ENCODE results near the gene NUP153.
A peak's percentile ranks its signal among the peaks of the same experiment; 100 is the strongest.
"Not testable (repeated sequence)": the region's sequence is repeated elsewhere in the genome, so short reads cannot be mapped to it uniquely, and the experiment has no call there.

Gene NUP153

GRCh38 chr6:17712576-17712975, 5.9 kb upstream of the NUP153 start:
- no peak for DNase-seq

- DNase-seq: no peak
Observed at GRCh38 chr6:17710331-17710730, 3.6 kb upstream of the NUP153 start.

DNA sequence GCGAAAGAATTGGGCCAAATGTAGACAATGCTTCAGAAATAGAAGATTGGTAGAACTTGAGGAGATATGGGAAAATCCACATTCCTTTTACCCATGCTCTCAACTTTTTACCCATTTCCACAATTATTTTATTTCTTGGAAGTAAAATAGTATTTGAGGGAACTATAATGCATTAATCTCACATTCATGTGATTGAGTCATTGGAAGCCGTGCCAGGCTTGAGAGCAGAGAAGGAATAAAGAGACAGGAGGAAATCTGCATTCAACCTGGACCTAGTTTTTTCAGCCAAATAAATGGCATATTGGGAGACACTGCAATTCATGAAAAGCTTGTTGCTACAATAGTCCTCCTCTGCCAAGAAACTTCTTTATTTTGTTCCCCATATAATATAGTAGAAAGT, 2.8 kb upstream of the NUP153 start:
- DNase-seq: no peak

- not testable (repeated sequence) for DNase-seq
Observed at GRCh38 chr6:17708035-17708434, 1.3 kb upstream of the NUP153 start.

- DNase-seq: no peak
Observed at GRCh38 chr6:17707371-17707651, 586 bp upstream of the NUP153 start.

DNA sequence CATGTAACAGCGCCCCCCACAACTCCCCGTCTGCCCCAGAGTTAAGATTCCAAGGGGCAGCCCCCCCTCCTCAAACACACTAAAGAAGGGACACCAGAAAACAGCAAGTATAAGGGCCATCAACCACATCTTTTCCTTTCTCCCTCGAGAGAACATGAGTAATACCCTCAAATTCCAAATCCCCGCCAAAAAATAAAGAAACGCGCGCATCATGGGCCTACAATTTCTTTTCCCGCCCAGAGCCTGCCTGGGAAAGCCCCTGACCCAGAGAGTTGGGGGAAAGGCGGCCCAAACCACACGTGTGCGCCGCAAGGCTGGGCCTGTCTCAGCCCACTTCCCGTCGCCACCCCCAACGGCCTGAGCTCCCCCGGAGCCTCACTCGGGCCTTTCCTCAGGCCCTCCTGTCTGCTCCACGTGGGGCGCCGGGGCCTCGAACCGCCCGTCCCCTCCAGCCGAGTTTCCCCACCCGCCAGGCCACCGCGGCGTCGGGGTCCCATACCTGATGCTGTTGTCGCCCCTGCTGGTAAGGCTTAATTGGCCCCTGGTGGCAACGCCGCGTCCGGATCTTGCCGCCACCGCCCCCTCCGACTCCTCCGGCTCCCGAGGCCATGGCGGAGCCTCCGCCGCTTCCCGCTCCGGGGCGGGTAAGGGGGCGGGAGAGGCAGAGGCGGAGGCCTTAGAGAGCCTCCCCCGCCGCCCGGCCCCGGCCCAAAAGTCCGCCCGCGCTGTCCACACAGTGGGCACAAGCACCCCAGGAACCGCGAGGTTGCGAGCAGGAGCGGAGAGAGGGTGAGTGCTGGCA, 746 bp downstream of the NUP153 start:
- peak; percentile 88 for DNase-seq

DNA sequence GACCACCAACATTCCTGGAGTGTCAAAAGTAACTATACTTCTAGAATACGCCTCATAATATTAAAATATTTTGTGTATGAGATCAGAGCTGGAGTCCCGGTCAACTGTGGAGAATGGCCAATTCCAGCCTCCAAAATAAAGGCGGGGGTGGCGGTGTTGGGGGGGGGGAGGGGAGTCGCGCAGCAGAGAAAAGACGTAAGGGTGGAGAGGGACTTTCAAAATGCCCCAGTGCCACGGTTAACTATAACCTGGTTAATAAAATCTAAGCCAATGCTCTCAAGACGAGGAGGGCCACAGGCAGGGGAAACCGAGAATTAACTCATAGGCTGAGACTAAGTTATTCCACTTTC, 1.3 kb downstream of the NUP153 start:
- no peak for DNase-seq

DNA sequence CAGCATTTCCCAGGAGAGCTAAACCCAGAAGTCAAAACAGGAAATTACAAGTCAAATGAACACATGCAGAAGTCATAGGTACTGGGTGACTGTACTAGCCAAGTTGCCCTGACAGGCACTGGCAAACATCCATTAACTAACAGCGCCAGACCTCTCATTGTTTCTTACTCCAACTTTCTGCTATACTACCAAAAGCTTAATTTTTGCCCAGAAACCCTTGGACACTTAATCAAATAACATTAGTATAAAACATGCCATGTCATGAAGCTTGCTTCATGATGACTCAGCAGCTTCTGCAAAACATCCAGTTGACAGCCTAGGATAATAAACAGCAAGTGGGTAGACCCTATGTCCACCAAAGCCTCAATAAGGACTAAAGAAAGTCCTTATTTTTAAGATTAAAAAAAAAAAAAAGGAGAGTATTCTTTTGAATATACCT, 3.5 kb downstream of the NUP153 start:
- peak; percentile 60 for DNase-seq

DNA sequence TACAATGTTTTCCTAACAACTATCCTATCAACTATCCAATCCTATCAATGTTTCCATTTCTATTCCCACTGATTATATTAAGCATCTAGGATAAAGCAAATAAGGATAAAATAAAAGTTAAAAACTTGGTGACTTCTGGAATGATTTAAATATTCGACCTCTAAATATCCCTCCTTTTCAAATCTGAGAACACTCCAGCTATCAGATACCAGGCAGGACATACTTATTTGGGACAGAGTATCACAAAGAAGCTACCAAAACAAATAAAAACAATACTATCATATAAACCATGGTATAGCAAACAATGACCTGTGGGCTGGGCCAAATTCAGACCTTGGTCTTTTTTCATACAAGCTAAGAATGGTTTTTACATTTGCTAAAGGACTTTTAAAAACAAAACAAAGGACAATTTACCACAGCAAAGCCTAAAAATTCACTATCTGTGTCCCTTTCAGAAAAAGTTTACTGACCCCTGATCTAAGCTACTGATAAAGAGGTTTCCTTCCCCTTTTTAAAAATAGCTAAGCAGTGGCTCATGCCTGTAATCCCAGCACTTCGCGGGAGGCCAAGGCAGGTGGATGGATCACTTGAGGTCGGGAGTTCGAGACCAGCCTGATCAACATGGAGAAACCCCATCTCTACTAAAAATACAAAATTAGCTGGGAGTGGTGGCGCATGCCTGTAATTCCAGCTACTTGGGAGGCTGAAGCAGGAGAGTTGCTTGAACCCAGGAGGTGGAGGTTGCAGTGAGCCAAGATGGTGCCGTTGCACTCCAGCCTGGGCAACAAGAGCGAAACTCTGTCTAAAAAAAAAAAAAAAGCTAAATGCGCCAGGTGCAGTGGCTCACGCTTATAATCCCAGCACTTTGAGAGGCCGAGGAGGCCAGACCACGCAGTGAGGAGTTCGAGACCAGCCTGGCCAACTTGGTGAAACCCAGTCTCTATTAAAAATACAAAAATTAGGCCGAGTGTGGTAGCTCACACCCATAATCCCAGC, 6.0 kb downstream of the NUP153 start:
- no peak for DNase-seq

GRCh38 chr6:17691925-17692538, 14.7 kb downstream of the NUP153 start:
- no peak for DNase-seq

GRCh38 chr6:17688481-17688880, 18.2 kb downstream of the NUP153 start:
- DNase-seq: no peak

GRCh38 chr6:17687136-17687535, 19.6 kb downstream of the NUP153 start:
- no peak for DNase-seq

DNA sequence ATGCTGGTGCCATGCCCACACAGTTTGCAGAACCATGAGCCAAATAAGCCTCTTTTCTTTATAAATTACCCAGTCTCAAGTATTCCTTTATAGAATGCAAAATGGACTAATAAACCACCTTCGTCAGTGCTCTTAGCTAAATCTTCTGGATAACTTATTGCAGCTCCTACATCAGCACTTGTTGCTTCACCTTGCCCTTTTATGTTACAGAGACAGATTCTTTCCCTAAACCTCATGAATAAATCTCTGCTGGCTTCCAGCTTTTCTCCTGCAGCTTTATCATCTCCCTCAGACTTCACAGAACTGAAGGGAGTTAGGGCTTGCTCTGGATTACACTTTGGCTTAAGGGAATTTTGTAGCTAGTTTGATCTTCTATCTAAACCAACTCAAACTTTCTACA, 22.6 kb downstream of the NUP153 start:
- no peak for DNase-seq

DNA sequence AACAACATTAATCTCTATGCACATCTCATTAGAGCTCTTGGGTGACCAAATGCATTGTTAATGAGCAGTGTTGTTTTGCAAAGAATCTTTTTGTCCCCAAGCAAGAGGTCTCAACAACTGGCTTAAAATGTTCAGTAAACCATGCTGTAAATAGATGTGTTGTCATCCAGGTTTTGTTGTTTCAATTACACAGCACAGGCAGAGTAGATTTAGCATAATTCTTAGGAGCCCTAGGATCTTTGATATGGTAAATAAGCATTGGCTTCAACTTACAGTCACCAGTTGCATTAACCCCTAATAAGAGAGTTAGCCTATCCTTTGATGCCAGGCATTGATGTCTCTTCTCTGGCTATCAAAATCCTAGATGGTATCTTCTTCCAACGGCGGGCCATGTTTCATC, 23.3 kb downstream of the NUP153 start:
- DNase-seq: no peak

- DNase-seq: no peak
Observed at GRCh38 chr6:17679726-17680125, 27.0 kb downstream of the NUP153 start.

DNA sequence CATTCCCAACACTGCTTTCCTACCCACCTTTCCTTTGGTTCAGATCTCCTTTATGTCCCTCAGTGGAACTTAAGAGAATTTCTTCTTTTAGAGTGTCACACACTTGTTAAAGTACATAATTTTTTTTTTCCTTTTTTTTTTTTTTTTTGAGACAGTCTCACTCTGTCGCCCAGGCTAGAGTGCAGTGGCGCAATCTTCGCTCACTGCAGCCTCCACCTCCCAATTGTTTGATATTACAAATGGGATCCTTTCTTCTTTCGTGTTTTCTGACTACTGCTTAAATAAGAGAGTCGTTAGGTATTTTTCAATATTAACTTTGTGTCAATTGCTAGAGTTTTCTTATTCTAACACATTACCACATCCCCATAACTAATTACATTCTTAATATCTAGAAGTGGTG, 29.1 kb downstream of the NUP153 start:
- DNase-seq: no peak

GRCh38 chr6:17673543-17674254, 33.0 kb downstream of the NUP153 start:
- DNase-seq: peak; percentile 48

DNA sequence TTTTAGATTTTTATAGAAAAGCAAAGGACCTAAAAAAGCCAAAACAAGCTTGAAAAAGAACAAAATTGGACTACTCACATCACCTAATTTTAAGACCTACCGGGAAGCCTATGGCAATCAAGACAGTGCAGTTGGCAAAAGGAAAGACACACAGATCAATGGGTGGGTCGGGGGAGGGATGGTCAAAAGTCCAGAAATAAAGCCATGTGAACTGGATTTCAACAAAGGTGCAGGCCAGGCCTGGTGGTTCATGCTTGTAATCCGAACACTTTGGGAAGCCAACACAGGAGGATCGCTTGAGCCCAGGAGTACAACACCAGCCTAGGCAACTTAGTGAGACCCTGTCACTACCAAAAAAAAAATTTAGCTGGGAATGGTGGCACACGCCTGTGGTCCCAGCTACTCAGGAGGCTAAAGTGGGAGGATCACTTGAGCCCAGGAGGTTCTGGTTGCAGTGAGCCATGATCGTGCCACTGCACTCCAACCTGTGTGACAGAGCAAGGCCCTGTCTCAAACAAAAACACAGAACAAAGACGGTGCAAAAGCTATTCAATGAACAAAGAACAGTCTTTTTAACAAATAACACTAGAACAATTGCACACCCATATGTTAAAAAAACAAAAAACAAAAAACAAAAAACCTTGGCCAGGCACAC, 34.5 kb downstream of the NUP153 start:
- DNase-seq: no peak

DNA sequence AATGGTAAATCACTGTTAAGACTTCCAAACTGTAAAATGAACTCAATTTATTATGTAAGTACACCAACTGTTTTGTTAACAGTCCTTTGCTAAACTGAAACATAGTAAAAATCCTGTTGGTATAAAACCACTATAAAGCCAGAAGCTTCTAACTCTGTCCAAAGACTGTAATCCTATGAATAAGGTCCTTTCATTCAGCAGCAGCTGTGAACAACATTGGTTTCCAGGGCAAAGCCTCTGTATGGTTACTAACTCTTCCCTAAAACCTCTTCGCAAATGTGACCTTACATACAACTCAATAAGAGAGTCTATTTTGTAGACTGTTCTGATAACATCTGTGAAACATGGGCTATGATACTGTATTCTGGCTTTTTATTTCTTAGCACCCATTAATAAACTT, 40.1 kb downstream of the NUP153 start:
- no peak for DNase-seq

DNA sequence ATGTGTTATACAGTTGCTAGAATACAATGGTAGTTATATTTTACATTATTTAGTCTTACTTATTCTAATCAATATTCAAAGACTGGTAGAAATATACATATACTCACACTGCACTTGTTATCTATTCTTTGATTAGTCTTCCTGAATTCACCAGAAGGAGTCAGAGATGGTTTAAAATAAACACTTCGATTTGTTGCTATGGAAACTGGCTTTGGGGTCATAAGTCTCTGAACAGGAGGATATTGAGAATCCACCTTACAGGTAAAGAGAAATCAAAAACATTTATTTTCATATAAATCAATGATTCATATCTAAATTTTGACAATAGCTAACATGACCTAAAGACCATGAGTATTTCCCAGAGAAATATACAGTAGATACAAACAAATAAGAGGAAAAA, 41.6 kb downstream of the NUP153 start:
- DNase-seq: peak; percentile 63

- DNase-seq: no peak
Observed at GRCh38 chr6:17663226-17663625, 43.5 kb downstream of the NUP153 start.

DNA sequence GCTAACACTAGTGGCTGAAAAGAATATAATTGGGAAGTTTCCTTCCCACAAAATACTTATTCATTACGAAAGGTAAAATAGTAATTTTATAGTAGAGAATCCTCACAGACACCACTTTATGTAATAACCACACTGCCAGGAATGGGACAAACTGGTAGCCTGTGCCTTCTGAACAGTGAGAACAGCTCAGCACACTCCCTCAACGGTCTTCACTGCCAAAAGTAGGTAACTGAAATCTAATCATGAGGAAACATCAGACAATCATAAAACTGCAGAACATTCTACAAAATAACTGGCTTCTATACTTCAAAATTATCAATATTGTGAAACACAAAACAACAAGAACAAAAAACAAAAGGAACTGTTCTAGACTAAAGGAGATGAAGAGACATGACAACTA, 44.1 kb downstream of the NUP153 start:
- no peak for DNase-seq

DNA sequence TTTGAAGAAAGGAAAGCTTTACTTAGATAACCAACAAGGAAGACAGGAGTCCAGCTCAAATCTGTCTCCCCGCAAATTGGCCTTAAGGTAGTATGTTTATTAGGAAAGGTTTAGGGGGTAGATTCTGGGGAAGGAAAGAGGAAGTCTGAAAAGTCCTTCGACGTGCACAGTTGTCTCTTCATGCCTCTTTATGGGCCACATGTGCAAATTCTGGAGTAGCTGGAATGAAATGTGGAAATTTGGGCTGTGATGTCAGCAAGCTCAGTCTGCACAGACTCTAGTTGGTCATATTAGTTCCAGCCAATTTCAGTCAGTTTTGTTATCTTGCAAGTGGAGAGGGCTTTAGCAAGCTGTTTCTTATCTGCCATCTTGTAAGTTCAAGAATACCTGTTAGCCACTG, 50.1 kb downstream of the NUP153 start:
- DNase-seq: no peak

All from CD4-positive, alpha-beta T cell treated with Interleukin-4 for 4 hours (primary cell).